SKM-1 treated with dmso at 0.1 percent for 144 hours (cell line): ENCODE measurements around the gene VAV3.
"Not testable (repeated sequence)": the region's sequence is repeated elsewhere in the genome, so short reads cannot be mapped to it uniquely, and the experiment has no call there.

Experiments used
- DNase-seq: peaks from one replicate; lab custom pipeline; 2025; ENCODE audit not compliant: unreplicated experiment; lab: John Stamatoyannopoulos, UW

Gene VAV3

DNA sequence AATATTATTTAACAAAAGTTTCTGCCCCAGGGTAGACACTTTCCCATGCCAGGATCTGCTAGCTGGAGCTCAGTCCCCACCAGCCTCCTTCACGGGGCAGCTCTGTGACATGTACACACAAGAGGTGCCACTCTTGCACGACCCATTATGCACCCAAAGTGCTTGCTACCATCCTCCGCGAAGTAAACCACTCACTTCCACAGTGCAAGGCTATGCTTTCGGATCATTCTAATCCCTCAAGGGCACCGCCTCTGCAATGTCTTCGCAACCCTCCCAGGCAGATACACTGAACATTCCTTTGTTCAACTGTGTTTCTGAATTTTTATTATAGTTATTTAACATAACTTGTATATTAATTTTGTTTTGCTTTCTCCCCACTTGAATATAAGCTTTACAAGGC is 303.8 kb downstream of the VAV3 start:
- no peak for DNase-seq

- DNase-seq: no peak
Observed at GRCh38 chr1:107659961-107660360, 305.0 kb downstream of the VAV3 start.

GRCh38 chr1:107657356-107657755 is 307.6 kb downstream of the VAV3 start:
- no peak for DNase-seq

DNA sequence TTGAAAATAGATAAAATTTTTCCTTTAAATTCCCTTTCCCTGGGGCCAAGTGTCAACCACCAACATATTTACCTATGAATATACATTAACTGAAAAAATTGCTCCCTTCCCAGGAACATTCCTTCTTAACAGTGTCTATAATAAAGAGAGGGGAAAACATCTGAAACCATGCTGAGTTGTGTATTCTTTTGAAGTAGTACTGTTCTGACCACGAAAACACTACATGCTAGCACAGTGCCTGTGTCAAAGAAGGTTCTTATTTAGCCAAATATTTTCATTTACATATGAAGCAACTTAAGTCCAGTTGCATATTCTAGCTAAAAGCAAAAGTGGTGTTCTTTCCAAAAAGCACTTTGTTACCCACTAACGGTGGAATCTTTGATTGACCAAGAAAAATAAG is 311.2 kb downstream of the VAV3 start:
- DNase-seq: no peak

- DNase-seq: no peak
Observed at GRCh38 chr1:107653005-107653404, 312.0 kb downstream of the VAV3 start.

- not testable (repeated sequence) for DNase-seq
Observed at GRCh38 chr1:107650825-107651224, 314.2 kb downstream of the VAV3 start.

GRCh38 chr1:107649023-107649422 is 316.0 kb downstream of the VAV3 start:
- DNase-seq: no peak

GRCh38 chr1:107648071-107648470 is 316.9 kb downstream of the VAV3 start:
- no peak for DNase-seq

DNA sequence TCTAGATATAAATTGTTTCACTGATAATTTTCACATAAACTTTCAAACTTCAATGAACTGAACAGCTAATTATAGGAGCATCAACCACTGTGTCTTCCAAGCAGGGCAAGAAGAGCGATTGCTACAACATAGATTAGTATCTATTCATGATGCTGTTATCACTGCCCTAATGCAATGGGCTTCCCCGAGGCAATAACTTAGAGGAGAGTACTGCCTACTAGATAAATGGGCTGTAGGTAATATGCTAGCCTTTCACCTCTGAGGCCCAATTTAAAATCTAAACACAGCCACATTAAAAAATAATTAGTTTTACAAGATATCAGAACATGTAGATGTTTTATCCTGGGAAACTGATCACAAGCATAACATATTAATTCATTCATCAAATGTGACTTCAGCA is 318.0 kb downstream of the VAV3 start:
- no peak for DNase-seq

DNA sequence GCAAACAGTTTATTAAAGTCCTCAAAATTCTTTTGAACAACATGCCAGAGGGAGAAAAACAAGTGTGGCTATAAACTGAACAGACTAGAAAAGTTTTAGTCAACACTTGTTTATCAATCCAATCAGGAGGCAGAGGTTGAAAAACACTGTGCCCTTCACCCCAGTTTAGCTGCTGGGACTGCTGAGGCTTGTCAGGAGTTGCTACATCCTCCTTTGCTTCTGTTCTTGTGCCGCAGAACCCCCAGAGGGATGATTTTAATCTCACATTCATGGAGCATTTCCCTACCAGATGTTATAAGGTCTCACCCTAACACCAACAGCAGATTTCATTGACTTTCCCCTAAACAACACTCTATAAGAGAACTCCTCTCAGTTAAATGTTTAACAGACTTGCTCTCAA is 321.2 kb downstream of the VAV3 start:
- DNase-seq: no peak

GRCh38 chr1:107640207-107640606 is 324.8 kb downstream of the VAV3 start:
- no peak for DNase-seq

DNA sequence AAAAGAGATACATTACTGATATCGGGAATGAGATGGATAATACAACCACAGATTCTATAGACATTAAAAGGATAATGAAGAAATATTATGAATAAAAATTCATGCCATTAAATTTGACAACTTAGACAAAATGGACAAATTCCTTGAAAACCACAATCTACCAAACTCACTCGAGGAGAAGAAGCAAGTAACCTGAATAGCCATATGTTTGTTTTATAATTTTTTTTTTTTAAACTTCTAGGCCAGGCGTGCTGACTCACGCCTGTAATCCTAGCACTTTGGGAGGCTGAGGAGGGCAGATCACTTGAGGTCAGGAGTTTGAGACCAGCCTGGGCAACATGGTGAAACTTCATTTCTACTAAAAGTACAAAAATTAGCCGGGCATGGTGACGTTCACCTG is 327.9 kb downstream of the VAV3 start:
- no peak for DNase-seq

DNA sequence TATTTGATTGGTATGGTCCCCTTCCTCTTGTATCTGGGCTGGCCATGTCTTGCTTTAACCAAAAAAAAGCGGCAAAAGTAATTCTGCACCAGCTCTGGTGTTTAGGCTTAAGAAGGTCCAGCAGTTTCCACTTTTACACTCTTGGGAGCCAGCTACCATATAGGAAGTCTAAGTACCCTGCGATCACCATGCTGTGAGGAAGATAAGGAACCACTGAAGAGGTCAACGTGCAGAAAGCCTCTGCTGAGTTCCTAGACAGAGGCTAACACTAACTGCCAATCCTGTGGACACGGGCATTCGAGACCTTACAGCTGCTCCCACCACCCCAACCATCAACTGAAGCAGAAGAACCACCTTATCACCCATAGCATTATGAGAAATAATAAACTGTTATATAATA is 331.4 kb downstream of the VAV3 start:
- DNase-seq: no peak

DNA sequence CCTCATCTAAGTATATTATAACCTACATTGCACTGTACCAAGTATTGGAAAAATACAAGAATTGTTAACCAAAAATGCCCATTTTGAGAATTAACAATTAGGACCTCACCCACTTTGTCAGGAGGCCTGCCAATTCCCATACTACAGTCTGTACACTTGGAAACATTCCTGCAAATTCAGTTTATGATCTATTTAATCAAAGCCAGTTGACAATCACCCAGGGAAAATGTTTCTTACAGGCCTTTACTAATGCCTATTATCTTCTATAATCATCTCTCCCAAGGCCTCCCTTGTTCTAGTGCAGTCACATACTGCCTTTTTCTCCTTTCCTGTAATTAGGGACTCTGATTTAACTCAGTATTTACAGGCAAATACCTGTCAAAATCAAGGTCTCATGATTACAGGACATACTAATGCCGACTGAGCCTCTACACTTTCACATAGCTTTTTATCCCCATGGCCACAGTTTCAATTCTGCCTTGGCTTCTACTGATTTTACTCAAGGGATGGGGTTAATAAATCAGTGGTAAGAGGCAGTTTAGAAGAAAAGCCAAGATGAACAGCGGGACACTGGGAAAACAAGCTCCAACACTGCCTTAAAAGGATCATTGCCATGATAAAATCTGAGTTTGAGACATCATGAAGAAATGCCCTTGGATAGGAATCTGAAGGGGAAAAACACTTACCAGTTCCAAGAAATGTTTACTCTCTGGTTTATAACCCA is 338.7 kb downstream of the VAV3 start:
- no peak for DNase-seq

DNA sequence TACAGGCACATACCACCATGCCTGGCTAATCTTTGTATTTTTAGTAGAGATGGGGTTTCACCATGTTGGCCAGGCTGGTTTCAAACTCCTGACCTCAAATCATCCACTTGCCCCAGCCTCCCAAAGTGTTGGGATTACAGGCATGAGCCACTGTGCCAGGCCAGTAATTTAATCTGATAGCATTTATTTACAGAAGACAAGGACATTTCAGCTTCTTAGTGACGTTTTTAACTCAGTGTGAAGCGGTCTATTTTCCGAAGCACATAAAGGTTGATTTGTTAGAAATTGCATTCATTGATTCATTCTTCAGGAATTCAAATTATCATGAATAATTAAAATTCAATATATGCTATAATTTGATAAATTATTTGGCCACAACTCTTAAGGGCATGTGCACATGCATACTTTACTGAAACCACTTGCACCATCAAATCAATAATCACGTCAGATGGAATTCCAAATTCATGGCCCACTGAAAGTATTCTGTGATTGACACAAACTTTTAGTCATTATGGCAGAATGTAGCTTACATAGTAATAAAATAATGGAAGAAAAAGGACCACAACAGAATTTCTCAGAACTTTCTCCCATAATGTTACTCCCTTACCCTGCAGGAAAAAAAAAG is 339.5 kb downstream of the VAV3 start:
- DNase-seq: no peak

- no peak for DNase-seq
Observed at GRCh38 chr1:107623431-107623830, 341.5 kb downstream of the VAV3 start.

DNA sequence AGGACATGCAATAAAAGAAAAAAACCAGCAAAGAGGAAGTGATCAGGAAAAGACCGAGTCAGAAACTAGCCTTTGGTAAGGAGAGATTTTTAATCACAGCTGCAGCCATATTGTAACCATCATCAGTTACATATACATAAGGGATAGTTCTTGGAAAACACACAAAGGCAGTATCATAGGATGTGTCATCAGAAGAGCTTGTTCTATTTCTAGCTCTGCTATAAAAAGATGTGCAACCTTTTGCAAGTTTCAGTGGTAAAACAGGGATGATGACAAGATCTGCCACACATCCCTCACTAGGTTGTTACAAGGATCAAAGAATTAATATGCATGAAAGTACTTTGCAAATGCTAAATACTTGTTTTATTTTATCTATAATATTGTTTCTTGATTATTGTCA is 342.0 kb downstream of the VAV3 start:
- no peak for DNase-seq

DNA sequence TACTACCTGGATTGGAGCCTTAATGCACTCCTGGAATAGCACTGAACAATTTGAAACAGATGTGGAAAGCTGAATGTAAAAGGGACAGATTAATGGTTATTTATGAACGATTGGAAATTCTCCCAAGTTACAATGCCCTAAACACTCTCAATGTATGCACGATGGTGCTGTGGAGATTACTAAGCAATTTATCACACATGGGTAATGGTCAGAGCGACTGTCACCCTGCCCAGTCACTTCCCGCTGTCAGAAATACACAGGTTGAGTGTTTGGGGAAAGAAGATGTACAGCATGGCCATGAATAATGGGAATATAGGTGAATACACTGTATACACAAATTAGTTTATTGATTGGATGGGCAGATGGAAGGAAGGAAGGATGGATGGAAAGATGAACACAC is 342.4 kb downstream of the VAV3 start:
- DNase-seq: no peak

- DNase-seq: no peak
Observed at GRCh38 chr1:107620753-107621152, 344.2 kb downstream of the VAV3 start.

DNA sequence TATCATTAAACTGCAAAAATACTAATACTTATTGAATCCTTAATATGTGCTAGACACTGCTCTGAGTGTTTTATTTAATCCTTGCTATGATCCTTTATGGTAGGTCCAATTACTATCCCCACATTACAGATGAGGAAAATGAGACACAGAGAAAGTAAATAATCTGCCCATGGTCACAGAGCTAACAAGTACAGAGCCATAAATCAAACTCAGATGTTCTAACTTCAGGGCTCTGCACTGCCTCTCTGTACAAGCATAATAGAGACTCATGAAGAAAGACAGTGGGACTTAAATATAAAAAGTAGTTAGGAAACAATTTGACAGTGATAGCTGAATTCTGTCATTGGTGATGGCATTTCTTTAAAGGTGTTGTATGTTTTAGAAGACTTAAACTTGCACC is 346.4 kb downstream of the VAV3 start:
- DNase-seq: no peak

DNA sequence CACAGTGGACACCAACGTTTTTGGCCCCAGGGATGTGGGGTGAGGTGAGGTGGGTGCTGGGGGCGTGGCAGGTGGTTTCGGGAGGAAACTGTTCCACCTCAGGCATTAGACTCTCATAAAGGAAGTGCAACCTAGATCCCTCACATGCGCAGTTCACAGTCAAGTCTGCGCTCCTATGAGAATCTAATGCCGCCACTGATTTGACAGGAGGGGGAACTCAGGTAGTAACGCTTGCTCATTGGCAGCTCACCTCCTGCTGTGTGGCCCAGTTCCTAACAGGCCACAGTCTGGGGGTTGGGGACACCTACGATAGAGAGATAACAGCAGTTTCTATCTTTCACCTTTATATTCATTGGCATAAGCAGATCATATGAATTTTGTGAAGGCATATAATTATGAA is 347.1 kb downstream of the VAV3 start:
- DNase-seq: no peak

- DNase-seq: no peak
Observed at GRCh38 chr1:107617456-107617855, 347.5 kb downstream of the VAV3 start.

DNA sequence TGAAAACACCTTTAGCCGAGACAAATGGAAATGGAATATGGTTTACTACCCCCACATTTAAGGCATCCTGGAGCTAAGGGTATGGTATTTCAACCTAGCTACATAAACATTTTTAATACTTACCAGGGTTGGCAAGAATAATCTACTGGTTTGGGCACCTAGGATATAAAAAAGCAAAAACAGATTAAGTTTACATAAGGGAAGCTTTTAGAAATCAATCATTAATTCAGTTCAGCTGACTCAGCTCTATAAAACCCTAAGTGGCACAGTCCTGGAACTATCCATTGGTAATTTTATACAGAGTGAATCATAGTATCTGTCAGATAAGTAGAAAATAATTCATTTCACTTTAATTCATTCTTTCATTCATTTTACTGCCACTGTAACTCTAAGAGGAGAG is 355.2 kb downstream of the VAV3 start:
- no peak for DNase-seq
